A673 (cell line): ENCODE data around the gene TSTD1.

Source experiments
- EZH2 ChIP-seq: fragments of 200-600 bp; sonication (generic); IDR thresholded peaks from 2 replicates; pipeline ENCODE4 v1.6.1; 2017; ENCODE audit warnings: borderline replicate concordance, low read depth, mild to moderate bottlenecking, mixed read lengths, antibody characterized with exemption, low read length; ENCODE audit not compliant: poor library complexity, severe bottlenecking
- TF ChIP-seq, protein P1 (sequence below): fragments of 300-800, 200-600 bp; sonication (generic); conservative IDR thresholded peaks from 2 replicates; pipeline ENCODE4 v1.5.1; 2017; ENCODE audit warnings: low read depth, mild to moderate bottlenecking, antibody characterized with exemption, low read length, moderate library complexity, mixed read lengths

DNA sequence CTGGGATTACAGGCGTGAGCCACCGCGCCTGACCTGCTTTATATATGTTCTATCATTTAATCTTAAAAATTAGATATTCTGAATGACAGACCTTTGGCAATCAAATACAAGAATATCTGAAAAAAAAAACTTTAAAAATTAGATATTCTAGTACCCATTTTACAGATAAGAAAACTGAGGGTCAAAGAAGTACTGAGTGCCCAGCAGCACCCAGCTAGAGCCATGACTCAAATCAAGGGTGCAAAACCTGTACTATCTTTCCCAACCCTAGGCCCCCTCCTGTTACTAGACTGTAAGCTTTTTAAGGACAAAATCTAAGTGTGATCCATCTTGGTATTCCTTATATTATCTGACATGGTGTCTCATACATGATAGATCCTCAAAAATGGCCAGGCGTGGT is 22.7 kb upstream of the TSTD1 start:
- TF ChIP-seq, protein P1, sequence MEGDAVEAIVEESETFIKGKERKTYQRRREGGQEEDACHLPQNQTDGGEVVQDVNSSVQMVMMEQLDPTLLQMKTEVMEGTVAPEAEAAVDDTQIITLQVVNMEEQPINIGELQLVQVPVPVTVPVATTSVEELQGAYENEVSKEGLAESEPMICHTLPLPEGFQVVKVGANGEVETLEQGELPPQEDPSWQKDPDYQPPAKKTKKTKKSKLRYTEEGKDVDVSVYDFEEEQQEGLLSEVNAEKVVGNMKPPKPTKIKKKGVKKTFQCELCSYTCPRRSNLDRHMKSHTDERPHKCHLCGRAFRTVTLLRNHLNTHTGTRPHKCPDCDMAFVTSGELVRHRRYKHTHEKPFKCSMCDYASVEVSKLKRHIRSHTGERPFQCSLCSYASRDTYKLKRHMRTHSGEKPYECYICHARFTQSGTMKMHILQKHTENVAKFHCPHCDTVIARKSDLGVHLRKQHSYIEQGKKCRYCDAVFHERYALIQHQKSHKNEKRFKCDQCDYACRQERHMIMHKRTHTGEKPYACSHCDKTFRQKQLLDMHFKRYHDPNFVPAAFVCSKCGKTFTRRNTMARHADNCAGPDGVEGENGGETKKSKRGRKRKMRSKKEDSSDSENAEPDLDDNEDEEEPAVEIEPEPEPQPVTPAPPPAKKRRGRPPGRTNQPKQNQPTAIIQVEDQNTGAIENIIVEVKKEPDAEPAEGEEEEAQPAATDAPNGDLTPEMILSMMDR, result no peak
- no peak for TF ChIP-seq EZH2
